Measurements from ENCODE around the gene CCDC18.

Gene CCDC18

DNA sequence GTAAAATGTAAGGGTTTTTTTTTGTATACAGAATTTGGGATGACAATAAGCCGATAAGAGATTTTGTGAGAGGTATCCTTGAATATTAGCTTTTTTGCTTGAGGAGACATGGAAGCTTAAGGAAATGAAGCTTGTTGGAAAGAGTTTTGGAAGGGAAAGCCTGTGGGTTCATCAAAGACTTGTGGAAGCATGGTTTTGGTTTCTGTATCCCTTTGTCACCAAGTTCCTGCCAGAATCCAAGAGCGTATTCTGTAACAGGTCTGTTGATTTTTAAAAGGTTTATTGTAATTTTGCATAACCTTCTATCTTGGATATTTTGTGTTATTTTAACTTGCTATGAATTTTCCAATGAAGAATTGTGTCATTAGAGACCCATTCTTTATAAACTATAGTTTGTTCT, 38.4 kb upstream of the CCDC18 start (continued):
- TF ChIP-seq, protein P1, sequence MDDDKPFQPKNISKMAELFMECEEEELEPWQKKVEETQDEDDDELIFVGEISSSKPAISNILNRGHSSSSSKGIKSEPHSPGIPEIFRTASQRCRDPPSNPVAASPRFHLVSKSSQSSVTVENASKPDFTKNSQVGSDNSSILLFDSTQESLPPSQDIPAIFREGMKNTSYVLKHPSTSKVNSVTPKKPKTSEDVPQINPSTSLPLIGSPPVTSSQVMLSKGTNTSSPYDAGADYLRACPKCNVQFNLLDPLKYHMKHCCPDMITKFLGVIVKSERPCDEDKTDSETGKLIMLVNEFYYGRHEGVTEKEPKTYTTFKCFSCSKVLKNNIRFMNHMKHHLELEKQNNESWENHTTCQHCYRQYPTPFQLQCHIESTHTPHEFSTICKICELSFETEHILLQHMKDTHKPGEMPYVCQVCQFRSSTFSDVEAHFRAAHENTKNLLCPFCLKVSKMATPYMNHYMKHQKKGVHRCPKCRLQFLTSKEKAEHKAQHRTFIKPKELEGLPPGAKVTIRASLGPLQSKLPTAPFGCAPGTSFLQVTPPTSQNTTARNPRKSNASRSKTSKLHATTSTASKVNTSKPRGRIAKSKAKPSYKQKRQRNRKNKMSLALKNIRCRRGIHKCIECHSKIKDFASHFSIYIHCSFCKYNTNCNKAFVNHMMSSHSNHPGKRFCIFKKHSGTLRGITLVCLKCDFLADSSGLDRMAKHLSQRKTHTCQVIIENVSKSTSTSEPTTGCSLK (tag by site-specific recombination; IDR thresholded peaks at IDR 0.05) = no peak
- TF ChIP-seq ZNF23 (tag by site-specific recombination; IDR thresholded peaks at IDR 0.05; ENCODE audit: borderline replicate concordance) = no peak
- no peak for TF ChIP-seq ZNF19 (tag by site-specific recombination; IDR thresholded peaks at IDR 0.05; ENCODE audit: low read depth)
- no peak for TF ChIP-seq ZNF830 (tag by site-specific recombination; IDR thresholded peaks at IDR 0.05; ENCODE audit: low read depth)
- TF ChIP-seq ZNF214 (tag by site-specific recombination; IDR thresholded peaks at IDR 0.05; ENCODE audit: borderline replicate concordance) = no peak
- no peak for TF ChIP-seq ZNF404 (tag by site-specific recombination; IDR thresholded peaks at IDR 0.05)
- no peak for TF ChIP-seq ZNF558 (tag by site-specific recombination; IDR thresholded peaks at IDR 0.05)
- TF ChIP-seq, protein P2, sequence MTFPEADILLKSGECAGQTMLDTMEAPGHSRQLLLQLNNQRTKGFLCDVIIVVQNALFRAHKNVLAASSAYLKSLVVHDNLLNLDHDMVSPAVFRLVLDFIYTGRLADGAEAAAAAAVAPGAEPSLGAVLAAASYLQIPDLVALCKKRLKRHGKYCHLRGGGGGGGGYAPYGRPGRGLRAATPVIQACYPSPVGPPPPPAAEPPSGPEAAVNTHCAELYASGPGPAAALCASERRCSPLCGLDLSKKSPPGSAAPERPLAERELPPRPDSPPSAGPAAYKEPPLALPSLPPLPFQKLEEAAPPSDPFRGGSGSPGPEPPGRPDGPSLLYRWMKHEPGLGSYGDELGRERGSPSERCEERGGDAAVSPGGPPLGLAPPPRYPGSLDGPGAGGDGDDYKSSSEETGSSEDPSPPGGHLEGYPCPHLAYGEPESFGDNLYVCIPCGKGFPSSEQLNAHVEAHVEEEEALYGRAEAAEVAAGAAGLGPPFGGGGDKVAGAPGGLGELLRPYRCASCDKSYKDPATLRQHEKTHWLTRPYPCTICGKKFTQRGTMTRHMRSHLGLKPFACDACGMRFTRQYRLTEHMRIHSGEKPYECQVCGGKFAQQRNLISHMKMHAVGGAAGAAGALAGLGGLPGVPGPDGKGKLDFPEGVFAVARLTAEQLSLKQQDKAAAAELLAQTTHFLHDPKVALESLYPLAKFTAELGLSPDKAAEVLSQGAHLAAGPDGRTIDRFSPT (tag by site-specific recombination; IDR thresholded peaks at IDR 0.05) = no peak

DNA sequence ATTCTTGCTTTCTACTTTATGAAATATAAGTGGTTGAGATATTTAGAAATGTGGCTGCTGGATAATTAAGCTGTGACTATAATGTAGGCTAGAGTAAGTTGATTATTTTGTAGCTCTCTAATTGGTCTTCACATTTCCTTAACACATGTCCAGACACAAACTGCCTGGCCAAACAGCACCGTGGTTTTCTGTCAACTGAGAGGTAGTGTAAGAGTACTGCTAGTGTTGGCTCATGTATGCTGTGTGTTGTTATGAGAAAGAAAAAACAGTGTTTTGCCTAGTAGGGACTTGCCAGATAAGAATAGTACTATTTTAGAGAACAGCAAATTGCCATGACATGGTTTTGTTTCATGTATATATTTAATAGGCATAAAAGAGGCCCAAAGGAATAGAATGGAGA, 37.4 kb upstream of the CCDC18 start:
- Histone ChIP-seq H3K4me1 (ENCODE audit: control insufficient read depth, insufficient read depth, low read length) (no peaks in the 10 kb centered on the region), H3K9me3 (ENCODE audit: control insufficient read depth, insufficient read depth, low read depth, low read length) (no peaks in the 10 kb centered on the region), H3K27ac (ENCODE audit: extremely low read depth, low read depth, low read length) (no peak overlapping the region), H3K4me3 (ENCODE audit: low read depth, low read length) (no peak overlapping the region), H3K36me3 (ENCODE audit: control insufficient read depth in 2 of 2, insufficient read depth in 1 of 2, low read length in 2 of 2) (peaks cover 12 to 37% of the 10 kb centered on the region in 2 experiments; a peak in 2 of 3 replicates)
- POLR2A ChIA-PET = no interaction called here
- TF ChIP-seq, protein P3, sequence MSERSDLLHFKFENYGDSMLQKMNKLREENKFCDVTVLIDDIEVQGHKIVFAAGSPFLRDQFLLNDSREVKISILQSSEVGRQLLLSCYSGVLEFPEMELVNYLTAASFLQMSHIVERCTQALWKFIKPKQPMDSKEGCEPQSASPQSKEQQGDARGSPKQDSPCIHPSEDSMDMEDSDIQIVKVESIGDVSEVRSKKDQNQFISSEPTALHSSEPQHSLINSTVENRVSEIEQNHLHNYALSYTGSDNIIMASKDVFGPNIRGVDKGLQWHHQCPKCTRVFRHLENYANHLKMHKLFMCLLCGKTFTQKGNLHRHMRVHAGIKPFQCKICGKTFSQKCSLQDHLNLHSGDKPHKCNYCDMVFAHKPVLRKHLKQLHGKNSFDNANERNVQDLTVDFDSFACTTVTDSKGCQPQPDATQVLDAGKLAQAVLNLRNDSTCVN (tag by site-specific recombination; optimal IDR thresholded peaks at IDR 0.05) = no peak
- TF ChIP-seq KLF9 (tag by site-specific recombination; IDR thresholded peaks at IDR 0.05; ENCODE audit: low read depth) (no peak), ZNF394 (tag by site-specific recombination; IDR thresholded peaks at IDR 0.05; ENCODE audit: borderline replicate concordance) (no peak), ZBTB48 (tag by site-specific recombination; IDR thresholded peaks at IDR 0.05) (no peak), ZNF76 (tag by site-specific recombination; IDR thresholded peaks at IDR 0.05; ENCODE audit: borderline replicate concordance, low read depth) (no peak), SALL2 (tag by site-specific recombination; IDR thresholded peaks at IDR 0.05; ENCODE audit: borderline replicate concordance) (no peak), MZF1 (tag by site-specific recombination; IDR thresholded peaks at IDR 0.05; ENCODE audit: borderline replicate concordance) (no peak), ZNF169 (tag by site-specific recombination; IDR thresholded peaks at IDR 0.05) (no peak), ZBTB21 (tag by site-specific recombination; IDR thresholded peaks at IDR 0.05) (no peak), KLF1 (tag by site-specific recombination; IDR thresholded peaks at IDR 0.05) (no peak), ZNF157 (tag by site-specific recombination; IDR thresholded peaks at IDR 0.05) (no peak), ZNF324 (tag by site-specific recombination; IDR thresholded peaks at IDR 0.05) (no peak), ZFHX2 (tag by site-specific recombination; conservative IDR thresholded peaks at IDR 0.05) (no peak)
- TF ChIP-seq, protein P4, sequence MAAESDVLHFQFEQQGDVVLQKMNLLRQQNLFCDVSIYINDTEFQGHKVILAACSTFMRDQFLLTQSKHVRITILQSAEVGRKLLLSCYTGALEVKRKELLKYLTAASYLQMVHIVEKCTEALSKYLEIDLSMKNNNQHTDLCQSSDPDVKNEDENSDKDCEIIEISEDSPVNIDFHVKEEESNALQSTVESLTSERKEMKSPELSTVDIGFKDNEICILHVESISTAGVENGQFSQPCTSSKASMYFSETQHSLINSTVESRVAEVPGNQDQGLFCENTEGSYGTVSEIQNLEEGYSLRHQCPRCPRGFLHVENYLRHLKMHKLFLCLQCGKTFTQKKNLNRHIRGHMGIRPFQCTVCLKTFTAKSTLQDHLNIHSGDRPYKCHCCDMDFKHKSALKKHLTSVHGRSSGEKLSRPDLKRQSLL (tag by site-specific recombination; IDR thresholded peaks at IDR 0.05) = no peak
- CTCF ChIA-PET = no interaction called here
